ENCODE measurements around the gene FAM222B. TPM values are rescaled to one million over a fixed set of nuclear protein-coding genes. Genes with fewer than 3 reads are reported as not detected.

Gene FAM222B
- total and polyA plus RNA-seq, 9 of the 15 experiments (the other 6 are each of a cell fraction or from before 2014, with no cell fraction given): 4.0 to 34.6 (median 7.5) TPM

- TF ChIP-seq ZBTB40 (IDR thresholded peaks at IDR 0.05) (peak; percentile 75), ZBTB40 (CRISPR knock-in tag; IDR thresholded peaks at IDR 0.05) (no peak), L3MBTL2 (IDR thresholded peaks at IDR 0.05) (peak; percentile 81), PHF20 (IDR thresholded peaks at IDR 0.05; ENCODE audit: partially characterized antibody) (peak; percentile 100), SP1 (CRISPR knock-in tag; IDR thresholded peaks at IDR 0.05) (peak; percentile 86), SAP30 (IDR thresholded peaks at IDR 0.05; ENCODE audit: borderline replicate concordance, insufficient read depth, low read depth, low read length, poor library complexity, severe bottlenecking) (peak; percentile 94), SMARCA4 (IDR thresholded peaks at IDR 0.05) (peak; percentile 31; the same call in 1 of the 2 replicates), ZNF311 (CRISPR knock-in tag; IDR thresholded peaks at IDR 0.05) (no peak), KDM2B (CRISPR knock-in tag; IDR thresholded peaks at IDR 0.05) (no peak), PML (IDR thresholded peaks at IDR 0.05; ENCODE audit: low read length) (peak; percentile 84), ZNF76 (CRISPR knock-in tag; IDR thresholded peaks at IDR 0.05; ENCODE audit: borderline replicate concordance) (peak; percentile 84; the same call in 1 of the 2 replicates), EWSR1 (IDR thresholded peaks at IDR 0.05; ENCODE audit: borderline replicate concordance, low read depth, partially characterized antibody) (no peak), RBM25 (IDR thresholded peaks at IDR 0.05; ENCODE audit: low read depth, low read length, severe bottlenecking) (peak; percentile 23), FOXK2 (conservative IDR thresholded peaks at IDR 0.05 in 1 of 2, IDR thresholded peaks at IDR 0.05 in 1 of 2; ENCODE audit: low read depth in 2 of 2) (peak; percentile 65 to 69), HIVEP1 (CRISPR knock-in tag; IDR thresholded peaks at IDR 0.05) (no peak), YY1 (IDR thresholded peaks at IDR 0.05; ENCODE audit: borderline replicate concordance in 1 of 3, control insufficient read depth in 1 of 3, extremely low read depth in 1 of 3, insufficient read depth in 3 of 3, insufficient read length in 1 of 3, insufficient replicate concordance in 2 of 3, low read depth in 1 of 3, low read length in 2 of 3) (peak; percentile 97 to 99 (median 99))
- TF ChIP-seq, protein P1, sequence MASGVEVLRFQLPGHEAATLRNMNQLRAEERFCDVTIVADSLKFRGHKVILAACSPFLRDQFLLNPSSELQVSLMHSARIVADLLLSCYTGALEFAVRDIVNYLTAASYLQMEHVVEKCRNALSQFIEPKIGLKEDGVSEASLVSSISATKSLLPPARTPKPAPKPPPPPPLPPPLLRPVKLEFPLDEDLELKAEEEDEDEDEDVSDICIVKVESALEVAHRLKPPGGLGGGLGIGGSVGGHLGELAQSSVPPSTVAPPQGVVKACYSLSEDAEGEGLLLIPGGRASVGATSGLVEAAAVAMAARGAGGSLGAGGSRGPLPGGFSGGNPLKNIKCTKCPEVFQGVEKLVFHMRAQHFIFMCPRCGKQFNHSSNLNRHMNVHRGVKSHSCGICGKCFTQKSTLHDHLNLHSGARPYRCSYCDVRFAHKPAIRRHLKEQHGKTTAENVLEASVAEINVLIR (CRISPR knock-in tag; IDR thresholded peaks at IDR 0.05): peak; percentile 4; the same call in 1 of the 2 replicates
Measured at GRCh38 chr17:28854457-28855335, 12.1 kb upstream of the FAM222B start, which contains the start of gene ERAL1 (continued).

All from K562 (cell line).